Nephron progenitor cell (in vitro differentiated cells): ENCODE data around the gene GJA10.

Experiments
- DNase-seq: peaks from one replicate; pipeline ENCODE4 v3.0.0; 2021
- H3K27ac Mint-ChIP-seq: 2 replicates; pipeline ENCODE4 v1.8.0; 2021; ENCODE audit warnings: mild to moderate bottlenecking, moderate library complexity, mixed read lengths
- H3K27me3 Mint-ChIP-seq: 2 replicates; pipeline ENCODE4 v1.8.0; 2021; ENCODE audit warnings: mild to moderate bottlenecking, low read depth, mixed read lengths; ENCODE audit not compliant: poor library complexity
- H3K36me3 Mint-ChIP-seq: 2 replicates; pipeline ENCODE4 v1.8.0; 2021; ENCODE audit warnings: low read depth, mixed read lengths
- H3K4me1 Mint-ChIP-seq: 2 replicates; pipeline ENCODE4 v1.8.0; 2021; ENCODE audit warnings: mixed read lengths
- H3K4me3 Mint-ChIP-seq: 2 replicates; pipeline ENCODE4 v1.8.0; 2021; ENCODE audit warnings: mild to moderate bottlenecking, moderate library complexity, mixed read lengths
- H3K9me3 Mint-ChIP-seq: 2 replicates; pipeline ENCODE4 v1.8.0; 2021; ENCODE audit warnings: mild to moderate bottlenecking, moderate library complexity, mixed read lengths
- CTCF ChIP-seq: fragments of 200-600 bp; sonication (generic); IDR thresholded peaks from 2 replicates; pipeline ENCODE4 v1.5.0; 2021; ENCODE audit warnings: antibody characterized with exemption

Gene GJA10

GRCh38 chr6:89924231-89924630, 30.0 kb downstream of the GJA10 start:
- H3K27ac Mint-ChIP-seq = no peak overlapping the region
- TF ChIP-seq CTCF = no peak
- H3K9me3 Mint-ChIP-seq = no peaks in the 10 kb centered on the region
- H3K4me1 Mint-ChIP-seq = peaks cover 7% of the 10 kb centered on the region
- no peak for DNase-seq
- H3K27me3 Mint-ChIP-seq = peaks cover 3% of the 10 kb centered on the region
- H3K4me3 Mint-ChIP-seq = no peak overlapping the region
- no peaks in the 10 kb centered on the region for H3K36me3 Mint-ChIP-seq

- Mint-ChIP-seq H3K4me1 (peaks cover 17% of the 10 kb centered on the region), H3K36me3 (no peaks in the 10 kb centered on the region), H3K4me3 (no peak overlapping the region), H3K27me3 (peaks cover 3% of the 10 kb centered on the region), H3K27ac (no peak overlapping the region), H3K9me3 (no peaks in the 10 kb centered on the region)
- no peak for TF ChIP-seq CTCF
- DNase-seq = no peak
Measured at GRCh38 chr6:89925826-89926225, 31.6 kb downstream of the GJA10 start.

- Mint-ChIP-seq H3K36me3 (peaks cover 11% of the 10 kb centered on the region), H3K4me1 (peaks cover 17% of the 10 kb centered on the region)
Measured at GRCh38 chr6:89927264-89927663, 33.0 kb downstream of the GJA10 start.

GRCh38 chr6:89927791-89928550, 33.7 kb downstream of the GJA10 start:
- no peak for DNase-seq
- Mint-ChIP-seq H3K4me1 (peaks cover 17% of the 10 kb centered on the region), H3K4me3 (no peak overlapping the region), H3K27me3 (peaks cover 3% of the 10 kb centered on the region), H3K9me3 (no peaks in the 10 kb centered on the region), H3K27ac (no peak overlapping the region), H3K36me3 (peaks cover 15% of the 10 kb centered on the region)
- TF ChIP-seq CTCF = no peak

More at GRCh38 chr6:89927264-89927663, 33.0 kb downstream of the GJA10 start:
- Mint-ChIP-seq H3K4me3 (no peak overlapping the region), H3K27ac (no peak overlapping the region), H3K9me3 (no peaks in the 10 kb centered on the region), H3K27me3 (peaks cover 3% of the 10 kb centered on the region)
- no peak for DNase-seq
- TF ChIP-seq CTCF = no peak

- Mint-ChIP-seq H3K4me3 (no peak overlapping the region), H3K36me3 (peaks cover 21% of the 10 kb centered on the region), H3K27ac (no peak overlapping the region), H3K4me1 (peaks cover 17% of the 10 kb centered on the region), H3K27me3 (peaks cover 7% of the 10 kb centered on the region), H3K9me3 (no peaks in the 10 kb centered on the region)
- no peak for DNase-seq
- TF ChIP-seq CTCF = no peak
Measured at GRCh38 chr6:89928604-89929003, 34.3 kb downstream of the GJA10 start.

- no peaks in the 10 kb centered on the region for H3K9me3 Mint-ChIP-seq
- peaks cover 22% of the 10 kb centered on the region for H3K36me3 Mint-ChIP-seq
- no peak for TF ChIP-seq CTCF
- no peak overlapping the region for H3K4me3 Mint-ChIP-seq
- DNase-seq = no peak
- peaks cover 30% of the 10 kb centered on the region for H3K4me1 Mint-ChIP-seq
- H3K27me3 Mint-ChIP-seq = peaks cover 8% of the 10 kb centered on the region
- H3K27ac Mint-ChIP-seq = no peak overlapping the region
Measured at GRCh38 chr6:89930789-89931188, 36.5 kb downstream of the GJA10 start.
